GM19372 (cell line): ENCODE results near the gene NECTIN4.

Experiments
- ATAC-seq: cut with Tn5 transposase; IDR thresholded peaks from one replicate; pipeline ENCODE4 v1.9.1; 2021; ENCODE audit warnings: mild to moderate bottlenecking, low read depth, moderate library complexity; ENCODE audit not compliant: unreplicated experiment

NECTIN4 gene

DNA sequence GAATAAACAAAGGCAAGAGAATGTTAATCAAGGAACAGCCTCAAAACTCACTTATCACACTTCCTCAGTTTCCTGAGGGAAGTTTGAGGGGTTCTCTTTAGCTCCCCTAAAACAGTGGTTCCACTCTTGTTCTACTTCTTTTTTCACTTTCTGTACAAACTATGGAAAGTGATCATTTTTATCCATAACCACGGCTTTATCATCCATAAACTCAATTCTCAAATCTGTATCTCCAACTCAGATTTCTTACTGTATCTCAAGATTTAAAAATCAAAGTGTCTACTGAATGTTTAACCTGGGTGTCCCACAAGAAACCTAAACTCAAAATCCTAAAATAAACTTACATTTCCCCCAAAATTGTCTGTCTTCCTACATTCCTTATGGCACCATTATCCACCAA, 24.6 kb upstream of the NECTIN4 start:
- ATAC-seq: no peak

GRCh38 chr1:161111527-161111926, 22.2 kb upstream of the NECTIN4 start:
- no peak for ATAC-seq

- no peak for ATAC-seq
These were observed 21.8 kb upstream of the NECTIN4 start for GRCh38 chr1:161111117-161111516.

DNA sequence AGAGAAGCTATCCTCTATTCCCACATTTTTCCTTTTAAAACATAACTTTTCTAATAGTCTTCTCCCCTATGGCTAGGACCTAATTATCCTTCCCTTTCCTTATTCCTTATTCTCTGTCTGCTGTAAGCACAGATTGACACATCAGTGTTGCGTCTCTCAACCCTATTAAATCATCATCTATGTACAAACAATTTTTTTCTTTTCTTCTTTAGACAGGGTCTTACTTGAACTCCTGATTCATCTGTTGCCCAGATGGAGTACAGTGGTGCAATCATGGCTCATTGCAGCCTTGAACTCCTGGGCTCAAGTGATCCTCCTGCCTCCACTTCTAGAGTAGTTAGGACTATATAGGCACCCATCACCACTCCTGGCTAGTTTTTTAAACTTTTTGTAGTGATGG, 17.1 kb upstream of the NECTIN4 start:
- ATAC-seq: no peak

- no peak for ATAC-seq
These were observed 11.2 kb upstream of the NECTIN4 start for GRCh38 chr1:161100556-161100955.

DNA sequence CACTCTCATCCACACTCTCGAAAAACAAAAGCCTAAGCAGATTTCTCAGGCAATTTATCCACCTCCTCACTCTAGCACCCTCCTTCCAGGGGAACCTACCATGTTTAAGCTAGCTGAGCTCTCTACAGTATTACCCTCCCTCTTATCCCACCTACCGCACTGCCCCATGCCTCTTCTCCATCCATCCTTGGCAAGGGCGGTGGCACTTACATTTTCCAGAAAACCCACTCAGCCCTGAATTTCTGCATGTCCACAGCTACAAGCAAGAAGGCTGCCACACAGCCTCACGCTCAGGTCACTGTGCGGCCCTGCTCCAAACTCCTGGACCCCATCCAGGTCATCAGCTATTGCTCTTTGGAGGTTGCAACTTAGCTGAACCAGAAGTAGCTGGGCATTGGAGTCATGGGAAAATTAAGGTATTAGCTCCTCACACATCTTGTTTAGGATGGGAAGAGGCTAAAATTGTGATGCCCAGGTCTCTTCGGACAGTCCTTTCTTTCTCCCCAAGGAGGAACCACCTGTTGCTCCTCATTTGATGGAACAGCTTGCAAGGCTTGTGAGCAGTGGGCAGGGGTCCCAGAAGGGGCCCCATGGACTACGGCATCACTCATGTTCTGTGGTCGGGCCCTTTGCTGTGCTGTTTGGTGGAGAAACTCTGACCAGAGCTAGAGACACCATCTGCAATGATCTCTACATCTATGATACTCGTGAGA, 9.9 kb upstream of the NECTIN4 start:
- ATAC-seq: no peak

- ATAC-seq: peak; percentile 75
These were observed 9.1 kb upstream of the NECTIN4 start, which contains the start of gene KLHDC9 for GRCh38 chr1:161098210-161099068. TSS of gene KLHDC9 (plus strand) at chr1:161098361. CDS start at chr1:161098536, 175 bp downstream.

GRCh38 chr1:161096530-161096929, 7.2 kb upstream of the NECTIN4 start:
- no peak for ATAC-seq

GRCh38 chr1:161096015-161096414, 6.7 kb upstream of the NECTIN4 start:
- no peak for ATAC-seq

DNA sequence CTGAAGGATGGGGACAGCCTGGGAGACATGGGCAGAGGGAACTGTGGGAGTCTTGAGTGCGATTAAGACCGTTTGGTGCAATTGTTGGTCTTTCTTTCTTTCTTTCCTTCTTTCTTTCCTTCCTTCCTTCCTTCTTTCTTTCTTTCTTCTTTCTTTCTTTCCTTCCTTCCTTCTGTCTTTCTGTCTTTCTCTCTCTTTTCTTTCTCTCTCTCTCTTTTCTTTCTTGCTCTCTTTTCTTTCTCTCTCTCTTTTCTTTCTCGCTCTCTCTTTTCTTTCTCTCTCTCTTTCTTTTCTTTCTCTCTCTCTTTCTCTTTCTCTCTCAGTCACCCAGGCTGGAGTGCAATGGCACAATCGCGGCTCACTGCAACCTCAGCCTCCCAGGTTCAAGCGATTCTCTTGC, 5.9 kb upstream of the NECTIN4 start:
- no peak for ATAC-seq

GRCh38 chr1:161094481-161094880, 5.1 kb upstream of the NECTIN4 start:
- ATAC-seq: no peak

- ATAC-seq: no peak
These were observed 3.3 kb upstream of the NECTIN4 start for GRCh38 chr1:161092621-161093028.

GRCh38 chr1:161091796-161092507, 2.6 kb upstream of the NECTIN4 start:
- no peak for ATAC-seq

DNA sequence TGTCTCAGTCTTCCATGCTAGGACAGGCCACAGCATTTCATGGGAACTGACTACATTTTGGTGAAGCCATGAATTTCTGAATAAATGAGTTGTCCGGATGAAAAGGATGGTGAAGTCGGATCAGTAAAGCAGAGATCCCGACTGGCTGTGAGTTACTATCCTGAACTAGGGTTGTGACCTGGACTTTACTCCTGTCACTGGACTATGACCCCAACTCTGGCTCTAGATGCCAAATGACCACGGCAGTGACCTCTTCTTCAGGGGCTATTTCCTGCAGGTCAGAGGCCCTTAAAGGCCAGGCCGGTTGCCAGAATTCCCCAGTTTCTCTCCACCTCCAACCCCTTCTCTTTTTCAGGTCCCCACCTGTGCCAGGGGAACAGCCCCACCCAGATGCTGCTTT, 1.7 kb upstream of the NECTIN4 start:
- ATAC-seq: no peak

DNA sequence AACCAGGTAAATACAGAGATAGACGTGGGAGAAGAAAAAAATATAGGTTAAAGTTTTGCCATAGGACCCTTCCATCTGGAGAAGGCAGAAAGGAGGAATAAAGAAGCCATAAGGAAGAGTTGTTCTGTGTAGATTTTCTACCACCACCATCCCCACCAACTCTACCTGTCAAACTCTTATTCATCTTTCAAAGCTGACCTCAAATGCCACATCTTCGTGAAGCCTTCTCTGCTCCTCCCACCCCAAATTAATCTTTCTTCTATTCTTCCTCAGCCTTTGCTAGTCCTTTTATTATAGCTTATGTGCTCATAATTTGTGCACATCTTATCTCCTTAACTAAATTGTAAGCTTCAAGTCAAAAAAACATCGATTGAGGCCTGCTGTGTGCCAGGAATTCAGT, 1.3 kb upstream of the NECTIN4 start:
- no peak for ATAC-seq

DNA sequence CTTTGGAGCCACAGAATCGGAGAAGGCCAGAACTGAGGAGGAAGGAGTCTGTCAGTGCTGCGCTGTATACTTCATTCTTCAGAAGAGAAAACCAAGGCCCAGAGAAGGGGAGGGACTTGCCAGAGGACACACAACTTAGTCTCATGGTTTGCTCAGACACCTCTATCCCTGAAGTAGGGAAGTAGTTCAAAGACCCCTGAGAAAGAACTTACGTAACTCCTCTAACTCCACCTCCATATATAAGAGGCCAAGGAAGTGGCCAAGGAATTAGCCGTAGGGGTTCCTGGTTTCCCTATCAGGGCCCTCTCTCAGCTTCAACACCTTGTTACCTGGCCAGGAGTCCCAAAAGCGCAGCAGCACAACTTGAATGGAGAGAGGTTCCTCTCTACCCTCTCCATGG, 580 bp upstream of the NECTIN4 start:
- no peak for ATAC-seq

GRCh38 chr1:161088587-161089110, 709 bp downstream of the NECTIN4 start:
- no peak for ATAC-seq

GRCh38 chr1:161086457-161086856, 2.9 kb downstream of the NECTIN4 start:
- no peak for ATAC-seq

DNA sequence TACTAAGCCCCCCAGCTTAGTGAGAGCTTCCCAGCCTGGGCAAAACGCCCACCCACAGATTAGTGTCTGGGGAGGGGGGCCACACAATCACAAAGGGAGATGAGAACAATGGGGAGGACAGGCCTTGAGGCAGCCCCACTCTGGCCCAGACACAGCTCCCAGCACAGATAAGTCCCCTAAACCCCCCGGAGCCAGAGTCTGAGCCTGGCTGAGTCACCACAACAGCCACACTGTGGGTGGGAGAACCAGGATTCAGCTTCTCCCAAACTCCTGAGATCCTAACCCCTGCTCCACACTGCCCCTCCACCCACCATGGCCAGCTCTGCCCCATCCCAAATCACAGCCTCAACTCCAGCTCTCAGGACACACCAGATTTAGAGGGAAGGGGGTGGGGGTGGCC, 4.2 kb downstream of the NECTIN4 start:
- ATAC-seq: no peak

GRCh38 chr1:161084597-161084988, 4.8 kb downstream of the NECTIN4 start:
- no peak for ATAC-seq
